GM19455 (cell line): ENCODE measurements around the gene RAB35.

ENCODE experiments used
- ATAC-seq: cut with Tn5 transposase; IDR thresholded peaks from one replicate; pipeline ENCODE4 v1.9.1; 2021; ENCODE audit not compliant: unreplicated experiment

RAB35 gene

DNA sequence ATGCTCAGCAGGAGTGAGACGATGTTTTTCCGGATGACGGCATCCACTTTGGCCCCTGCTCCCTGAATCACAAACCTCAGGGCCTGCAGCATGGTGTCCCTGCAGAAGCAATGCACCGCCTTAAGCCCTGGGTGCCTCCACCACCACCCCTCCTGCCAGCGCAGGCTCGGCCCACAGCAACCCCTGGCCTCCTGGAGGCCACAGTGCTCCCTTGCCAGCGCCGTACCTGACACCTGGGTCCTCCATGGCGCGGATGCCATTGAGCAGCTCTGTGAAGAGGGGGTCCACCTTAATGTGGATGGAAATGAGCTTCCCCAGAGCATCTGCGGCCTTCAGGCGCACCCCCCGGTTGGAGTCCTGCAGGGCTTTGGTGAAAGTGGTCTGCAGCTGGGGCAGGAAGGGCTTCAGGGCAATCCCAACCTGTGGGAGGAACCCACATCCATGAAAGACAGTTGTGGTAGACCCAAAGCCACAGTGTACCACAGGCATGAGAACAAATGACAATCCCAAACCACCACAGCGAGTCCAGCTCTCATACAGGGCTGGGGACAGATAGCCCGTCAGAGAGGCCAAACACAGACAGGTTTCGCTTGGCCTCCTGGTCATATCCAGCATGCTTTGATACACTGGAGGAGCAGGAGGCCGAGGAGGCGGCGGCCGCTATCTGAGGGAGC is 17.9 kb upstream of the RAB35 start:
- no peak for ATAC-seq

DNA sequence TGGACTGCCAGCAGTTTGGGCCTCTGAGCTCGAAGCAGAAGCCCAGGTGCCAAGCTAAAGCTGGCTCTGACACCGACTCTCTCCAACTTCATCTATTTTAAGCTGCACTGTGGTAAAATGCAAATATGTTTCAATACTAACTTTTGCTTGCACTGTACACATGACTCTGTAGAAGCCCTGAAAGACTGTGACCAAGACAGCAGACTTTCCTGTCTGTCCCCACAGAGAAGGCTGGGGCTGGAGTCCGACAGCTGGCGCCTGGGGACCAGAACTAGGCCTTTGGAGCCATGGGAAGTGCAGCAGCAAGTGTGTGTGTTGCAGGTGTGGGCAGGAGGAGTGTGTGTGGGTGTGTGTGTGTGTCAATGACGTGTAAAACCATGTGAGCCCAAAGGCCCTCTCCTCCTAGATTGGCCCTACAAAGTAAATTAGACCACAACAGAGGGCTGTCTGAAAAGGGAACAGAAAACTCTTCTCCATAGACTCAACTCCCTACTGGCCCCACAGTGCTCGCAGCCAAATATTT is 16.4 kb upstream of the RAB35 start:
- peak; percentile 90 for ATAC-seq

DNA sequence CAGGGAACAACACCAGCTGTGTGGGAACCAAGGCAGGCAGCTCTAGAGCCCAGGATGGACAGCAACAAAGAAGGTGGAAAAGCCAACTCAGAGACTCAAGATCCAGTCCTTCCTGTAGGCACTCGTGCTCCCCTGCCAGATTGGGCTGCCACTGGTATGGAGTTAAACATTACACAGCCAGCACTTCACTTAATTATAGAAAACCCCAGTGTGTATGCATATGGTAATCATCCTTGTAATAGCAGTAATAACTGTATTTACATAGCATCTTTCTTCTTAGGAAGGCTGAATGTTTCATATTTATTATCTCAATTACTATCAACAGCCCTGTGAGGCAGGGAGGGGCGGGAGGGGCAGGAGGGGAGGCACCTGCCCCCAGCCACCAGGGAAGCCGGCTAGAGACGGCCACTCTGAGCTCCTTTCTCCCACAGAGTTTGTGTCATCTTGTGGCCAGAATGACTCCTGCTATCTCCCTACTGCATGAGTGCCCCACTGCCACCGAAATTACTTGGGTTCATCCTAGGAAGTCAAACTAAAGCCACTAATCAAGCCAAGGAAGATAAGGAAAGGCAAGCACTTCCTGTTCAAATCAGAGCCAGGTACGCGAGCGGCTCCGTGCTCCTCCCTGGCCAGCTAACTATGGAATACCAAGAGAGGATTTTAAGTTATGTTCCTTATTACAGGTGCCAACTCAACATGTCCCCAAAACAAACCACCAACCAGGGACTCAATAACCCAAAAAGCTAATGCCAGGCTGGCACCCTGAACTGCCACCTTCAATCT is 15.7 kb upstream of the RAB35 start:
- no peak for ATAC-seq

DNA sequence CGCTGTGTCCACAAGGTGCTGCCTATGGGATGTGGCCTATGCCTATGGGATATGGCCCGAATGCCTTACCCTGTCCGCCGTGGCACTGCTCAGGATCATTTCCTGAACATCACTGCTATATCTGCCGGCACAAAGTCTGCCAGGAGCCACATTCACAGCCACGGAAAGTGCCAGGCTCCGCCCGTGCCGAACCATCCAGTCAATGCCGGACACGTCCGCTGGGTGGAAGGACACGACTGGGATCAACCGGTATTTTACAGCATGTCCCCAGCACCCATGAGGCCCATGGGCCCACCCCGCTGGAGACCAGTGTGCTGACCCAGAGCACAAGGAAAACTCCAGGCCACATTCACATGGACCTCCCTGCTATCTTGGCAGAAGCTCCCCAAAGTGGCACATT is 14.6 kb upstream of the RAB35 start:
- no peak for ATAC-seq

DNA sequence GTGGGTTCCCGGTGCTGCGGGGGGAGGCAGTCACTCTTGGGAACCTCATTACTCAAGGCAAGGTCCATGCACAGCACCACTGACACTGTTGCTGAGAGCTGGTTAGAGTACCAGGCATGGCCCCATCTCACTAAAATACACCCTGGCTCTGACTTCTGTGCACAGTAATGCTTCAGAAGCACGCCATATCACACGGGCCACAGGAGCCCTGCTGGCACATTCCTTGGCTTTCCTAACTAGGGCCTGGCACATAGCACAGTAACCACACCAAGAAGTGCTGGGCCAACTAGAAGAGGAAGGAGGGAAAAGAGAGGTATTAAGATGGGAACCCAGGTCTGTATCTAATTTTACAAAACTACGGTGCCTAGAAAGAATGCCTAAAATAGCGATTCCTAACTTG is 13.5 kb upstream of the RAB35 start:
- ATAC-seq = no peak

DNA sequence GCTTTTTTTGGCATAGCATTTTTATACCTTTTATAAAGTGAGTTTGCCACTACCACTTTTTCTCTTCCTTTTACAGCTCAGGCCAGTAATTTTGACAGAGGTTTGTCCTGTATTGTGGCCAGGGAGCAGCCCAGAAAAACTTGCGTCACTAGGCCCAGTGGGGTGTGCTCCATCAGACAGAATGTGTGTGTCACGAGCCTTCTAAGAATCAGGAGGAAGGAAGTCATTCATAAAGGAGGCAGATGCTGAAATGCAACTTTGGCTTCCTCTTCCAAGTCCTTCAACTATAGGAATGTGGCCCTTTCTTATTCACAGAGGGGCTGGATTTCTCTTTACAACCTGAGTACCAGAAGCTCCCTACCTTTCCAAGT is 10.1 kb upstream of the RAB35 start:
- no peak for ATAC-seq

DNA sequence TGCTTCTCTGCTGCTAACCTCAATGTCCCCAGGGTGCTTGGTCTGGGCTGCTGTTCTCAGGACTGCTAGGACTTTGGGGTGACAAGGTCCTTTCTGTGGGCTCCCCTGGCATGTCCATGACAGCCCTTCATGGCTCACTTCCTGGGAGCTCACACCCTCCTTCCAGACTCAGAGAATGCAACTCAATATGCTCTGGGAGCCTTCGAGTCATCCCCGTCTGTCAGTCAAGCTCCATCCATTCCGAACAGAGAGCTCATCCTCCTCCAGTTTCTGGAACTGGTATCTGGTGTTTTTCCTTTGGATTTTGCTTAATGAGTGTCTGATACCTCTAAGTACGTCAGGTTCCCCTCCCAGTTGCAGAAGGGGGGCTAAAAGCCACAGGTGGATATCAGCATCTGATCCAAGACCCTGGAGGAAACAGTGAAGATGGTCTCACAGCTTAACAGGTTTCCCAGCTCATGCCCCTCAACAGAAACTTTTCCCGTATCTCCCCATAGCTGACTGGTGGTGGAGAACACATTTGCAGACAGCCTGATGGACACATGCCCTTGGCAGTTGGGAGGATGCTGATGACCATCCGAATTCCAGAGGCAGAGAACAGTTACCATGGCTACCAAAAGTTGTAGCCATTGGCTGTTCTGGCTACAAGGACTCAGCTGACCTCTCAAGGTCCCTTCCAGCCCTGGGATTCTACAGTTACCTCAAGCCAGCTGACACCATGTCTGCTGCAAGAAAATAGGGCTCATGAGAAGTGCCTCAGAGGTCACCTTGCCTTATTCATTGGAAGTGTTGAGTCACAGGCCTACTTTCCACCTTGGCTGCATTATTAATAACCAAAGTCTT is 9.5 kb upstream of the RAB35 start:
- ATAC-seq = no peak

DNA sequence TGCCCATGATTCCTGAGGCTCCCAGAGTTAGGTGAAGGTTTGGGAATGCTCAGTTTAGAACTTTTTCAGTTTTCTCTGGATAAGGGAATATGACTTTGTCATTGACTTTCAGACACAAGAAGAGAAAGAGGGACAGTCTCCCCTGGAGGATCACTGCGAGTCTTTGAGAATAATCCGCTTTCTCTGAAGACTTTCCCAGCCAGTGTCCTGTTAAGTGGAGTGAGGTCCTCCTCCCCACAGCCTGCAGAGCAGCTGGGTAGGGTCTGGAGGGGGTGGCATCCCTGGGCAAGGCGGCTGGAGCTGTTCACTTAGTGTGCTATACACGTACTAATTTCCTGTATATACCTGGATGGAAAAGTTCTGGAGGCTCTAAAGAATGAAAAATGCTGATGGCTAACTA is 8.5 kb upstream of the RAB35 start:
- no peak for ATAC-seq

DNA sequence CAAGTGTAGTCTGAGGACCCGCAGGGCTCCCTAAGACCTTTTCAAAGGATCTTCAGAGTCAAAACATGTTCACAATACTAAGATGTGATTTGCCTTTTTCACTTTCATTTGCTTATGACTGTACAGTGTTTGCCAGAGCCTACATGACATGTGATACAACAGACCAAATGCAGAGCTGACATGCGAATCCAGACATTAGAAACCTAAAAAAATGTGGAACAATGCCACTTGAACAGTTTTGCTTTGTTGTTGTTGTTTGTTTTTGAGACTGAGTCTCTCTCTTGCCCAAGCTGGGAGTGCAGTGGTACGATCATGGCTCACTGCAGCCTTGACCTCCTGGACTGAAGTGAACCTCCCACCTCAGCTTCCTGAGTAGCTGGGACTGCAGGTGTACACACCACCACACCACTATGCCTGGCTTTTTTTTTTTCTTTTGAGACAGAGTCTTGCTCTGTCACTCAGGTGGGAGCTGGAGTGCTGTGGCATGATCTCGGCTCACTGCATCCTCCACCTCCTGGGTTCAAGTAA is 5.3 kb upstream of the RAB35 start:
- peak; percentile 40 for ATAC-seq

DNA sequence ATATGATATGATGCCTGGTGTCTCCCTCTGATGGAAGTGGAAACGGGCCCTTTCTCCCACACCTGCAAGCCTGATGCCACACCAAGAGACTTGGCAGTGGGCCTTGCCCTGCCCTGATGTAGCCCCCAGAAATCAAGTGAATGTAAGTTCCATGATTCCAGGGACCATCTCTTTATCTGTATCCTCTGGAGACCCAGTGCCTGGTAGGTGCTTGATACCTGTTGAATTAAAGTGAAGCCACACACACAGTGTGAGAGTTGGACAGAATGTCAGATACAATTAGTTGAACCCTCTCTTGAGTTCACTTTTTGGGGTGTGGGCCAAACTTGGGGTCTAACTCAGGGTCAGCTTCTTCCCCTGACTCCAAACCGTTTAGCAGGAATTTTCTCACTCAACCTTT is 4.8 kb upstream of the RAB35 start:
- no peak for ATAC-seq

DNA sequence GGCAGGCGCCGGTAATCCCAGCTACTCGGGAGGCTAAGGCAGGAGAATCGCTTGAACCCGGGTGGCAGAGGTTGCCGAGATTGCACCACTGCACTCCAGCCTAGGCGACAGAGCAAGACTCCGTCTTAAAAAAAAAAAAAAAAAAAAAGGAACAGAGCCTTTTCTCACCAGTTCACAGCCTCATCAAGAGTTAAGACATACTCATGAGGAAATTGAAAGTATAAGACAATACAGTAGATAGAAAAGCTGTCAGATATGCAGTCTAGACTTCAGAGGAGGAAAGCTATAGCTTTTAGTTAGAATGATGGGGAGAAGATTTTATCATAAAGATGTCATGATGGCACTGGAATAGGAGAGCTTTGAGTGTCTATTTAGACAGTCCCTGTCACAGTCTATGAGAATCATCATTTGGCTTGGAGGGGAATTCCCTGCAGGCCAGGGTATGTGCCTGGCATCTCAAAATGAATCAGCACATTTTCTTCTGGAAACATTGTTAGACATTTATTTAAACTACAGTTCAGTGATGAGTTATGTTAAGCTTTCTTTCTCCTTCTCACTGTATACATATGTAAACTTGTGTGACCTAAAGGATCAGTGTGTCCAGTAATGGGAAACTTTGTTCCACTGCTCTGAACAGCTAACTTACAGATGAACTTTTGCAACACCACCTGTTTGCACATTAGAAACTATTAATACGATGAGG is 2.9 kb upstream of the RAB35 start:
- ATAC-seq = no peak

DNA sequence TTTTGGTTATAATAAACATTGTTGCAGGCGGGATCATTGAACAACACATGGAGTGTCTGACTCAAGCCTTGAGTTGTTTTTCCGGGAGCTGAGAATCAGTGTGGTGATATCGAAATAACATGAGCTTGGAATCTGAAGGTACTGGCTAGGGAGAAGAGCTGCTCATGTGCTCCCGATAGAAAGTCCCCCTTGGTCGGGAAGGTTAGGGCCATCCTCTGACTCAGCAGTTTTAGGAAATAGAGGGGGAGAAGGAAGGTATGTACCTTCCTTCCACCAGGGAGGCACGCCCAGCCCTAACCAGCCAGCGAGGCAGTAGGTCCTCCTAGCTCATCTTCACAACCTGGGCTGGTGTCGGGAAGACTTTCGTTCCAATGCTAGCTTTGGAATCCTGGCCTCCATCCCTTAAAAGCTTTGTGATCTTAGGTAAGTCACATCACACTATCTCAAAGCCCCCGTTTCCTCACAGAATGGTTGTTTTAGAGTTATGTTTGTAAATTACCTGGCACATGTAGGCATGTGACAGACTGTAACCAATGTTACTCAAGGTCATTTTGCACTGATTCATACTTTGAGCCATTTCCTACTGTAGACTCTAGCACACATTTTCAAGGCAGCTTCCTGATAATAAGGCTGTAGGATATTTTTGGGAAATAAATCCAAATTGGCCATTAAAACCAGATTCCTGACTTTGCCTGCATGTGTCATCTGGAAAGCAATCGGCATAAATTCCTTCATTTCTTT is 1.9 kb upstream of the RAB35 start:
- ATAC-seq = no peak

DNA sequence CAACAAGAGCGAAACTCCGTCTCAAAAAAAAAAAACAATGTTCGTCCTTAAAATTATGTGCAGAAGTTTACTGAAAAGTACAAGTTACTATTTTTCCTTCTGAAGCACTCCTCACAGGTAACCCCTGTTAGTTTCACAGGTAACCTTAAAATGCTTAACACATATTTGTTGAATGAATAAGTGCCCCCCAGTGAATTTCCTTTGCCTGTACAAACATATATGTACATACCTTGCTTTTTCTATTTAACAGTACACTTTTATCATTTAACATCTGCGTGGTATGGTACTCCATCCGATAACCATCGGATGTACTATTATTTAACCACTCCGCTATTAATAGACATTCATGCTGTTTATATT is 1.4 kb upstream of the RAB35 start:
- no peak for ATAC-seq

DNA sequence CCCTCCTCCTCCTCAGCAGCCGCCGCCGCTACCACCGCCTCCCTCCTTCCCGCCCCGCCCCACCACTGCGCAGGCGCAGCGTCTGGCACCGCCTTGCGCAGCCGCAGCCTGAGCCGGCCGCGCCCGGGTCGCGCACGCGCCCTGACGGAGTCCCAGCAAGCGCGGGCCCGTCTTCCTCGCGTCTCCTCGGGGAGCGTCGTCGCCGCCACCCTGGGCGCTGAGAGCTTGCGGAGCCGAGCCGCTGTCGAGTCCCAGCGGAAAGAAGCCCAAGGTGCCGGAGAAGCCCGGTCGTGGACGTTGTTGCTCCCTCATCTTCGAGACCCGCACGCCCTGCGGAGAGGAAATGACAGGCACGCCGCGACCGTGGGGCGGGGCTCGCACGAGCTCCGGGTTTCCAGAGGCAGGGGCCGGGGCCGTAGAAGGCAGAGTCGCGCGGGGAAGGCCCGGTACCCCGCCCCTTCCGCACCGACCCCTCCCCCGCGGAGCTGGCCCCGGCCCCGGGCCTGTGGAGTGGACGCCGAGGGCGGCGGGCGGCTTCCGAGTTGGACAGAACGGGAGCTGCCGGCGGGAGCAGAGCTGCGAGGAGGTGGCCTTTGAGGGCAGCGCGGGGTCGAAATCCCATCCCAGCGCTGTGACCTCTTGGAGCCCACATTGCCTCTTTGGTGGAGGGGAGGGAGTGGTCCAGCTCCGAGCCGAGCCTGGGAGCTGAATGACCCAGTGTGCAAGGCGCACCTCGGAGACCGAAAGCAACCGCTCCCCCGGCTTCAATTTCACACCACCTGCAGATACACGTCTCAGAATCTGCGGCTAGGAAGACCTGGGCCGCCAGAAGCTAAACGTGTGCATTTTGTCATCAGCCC is 469 bp upstream of the RAB35 start:
- peak; percentile 45 for ATAC-seq

DNA sequence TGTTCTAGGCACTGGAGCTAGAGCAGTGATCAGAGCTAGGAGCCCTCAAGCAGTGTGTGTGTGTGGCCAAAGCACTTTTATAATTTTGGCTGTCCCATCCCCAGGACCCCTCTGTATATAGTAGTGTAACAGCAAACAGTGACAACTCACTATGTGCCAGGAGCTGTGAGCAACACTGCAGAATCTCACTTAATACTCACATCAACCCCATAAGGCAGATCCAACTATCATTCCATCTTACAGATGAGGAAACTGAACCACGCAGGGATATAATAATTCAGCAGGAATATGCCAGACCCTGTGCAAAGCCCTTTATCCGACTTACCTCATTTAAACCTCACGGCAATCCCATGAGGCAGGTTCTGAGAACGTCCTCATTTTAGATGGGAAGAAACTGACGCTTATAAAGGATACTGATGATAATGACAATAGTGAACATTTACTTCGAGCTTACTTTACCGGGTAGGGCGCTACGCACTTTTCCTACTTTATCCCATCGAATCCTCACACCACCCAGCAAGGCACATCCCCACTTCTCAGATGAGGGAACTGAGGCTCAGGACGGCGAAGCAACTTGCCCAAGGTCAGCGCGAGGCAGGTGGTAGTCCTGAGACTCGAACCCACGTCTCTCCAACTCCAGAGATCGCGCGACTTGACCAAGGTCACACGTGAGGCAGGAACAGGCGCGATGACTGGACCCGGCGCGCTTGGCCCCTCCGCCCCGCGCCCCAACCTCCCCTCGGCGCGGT is 687 bp downstream of the RAB35 start:
- no peak for ATAC-seq

DNA sequence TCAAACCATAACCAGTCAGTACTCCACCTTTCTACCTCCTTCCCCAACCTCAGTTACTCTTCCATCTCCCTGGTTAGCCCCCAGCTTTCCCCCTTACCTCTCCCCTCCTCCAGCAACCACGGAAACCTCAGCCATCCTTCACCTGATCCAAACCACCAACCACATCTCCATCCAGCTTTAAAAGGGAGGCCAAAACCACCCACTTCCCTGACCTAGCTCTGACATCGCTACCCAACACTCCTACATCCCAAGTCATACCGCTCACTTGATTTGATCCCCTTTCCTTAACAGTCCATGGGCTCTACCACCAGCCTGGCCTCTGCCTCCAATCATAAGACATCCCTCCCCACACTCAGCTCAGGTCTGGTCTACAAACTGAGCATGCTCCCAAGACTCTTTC is 1.5 kb downstream of the RAB35 start:
- no peak for ATAC-seq

DNA sequence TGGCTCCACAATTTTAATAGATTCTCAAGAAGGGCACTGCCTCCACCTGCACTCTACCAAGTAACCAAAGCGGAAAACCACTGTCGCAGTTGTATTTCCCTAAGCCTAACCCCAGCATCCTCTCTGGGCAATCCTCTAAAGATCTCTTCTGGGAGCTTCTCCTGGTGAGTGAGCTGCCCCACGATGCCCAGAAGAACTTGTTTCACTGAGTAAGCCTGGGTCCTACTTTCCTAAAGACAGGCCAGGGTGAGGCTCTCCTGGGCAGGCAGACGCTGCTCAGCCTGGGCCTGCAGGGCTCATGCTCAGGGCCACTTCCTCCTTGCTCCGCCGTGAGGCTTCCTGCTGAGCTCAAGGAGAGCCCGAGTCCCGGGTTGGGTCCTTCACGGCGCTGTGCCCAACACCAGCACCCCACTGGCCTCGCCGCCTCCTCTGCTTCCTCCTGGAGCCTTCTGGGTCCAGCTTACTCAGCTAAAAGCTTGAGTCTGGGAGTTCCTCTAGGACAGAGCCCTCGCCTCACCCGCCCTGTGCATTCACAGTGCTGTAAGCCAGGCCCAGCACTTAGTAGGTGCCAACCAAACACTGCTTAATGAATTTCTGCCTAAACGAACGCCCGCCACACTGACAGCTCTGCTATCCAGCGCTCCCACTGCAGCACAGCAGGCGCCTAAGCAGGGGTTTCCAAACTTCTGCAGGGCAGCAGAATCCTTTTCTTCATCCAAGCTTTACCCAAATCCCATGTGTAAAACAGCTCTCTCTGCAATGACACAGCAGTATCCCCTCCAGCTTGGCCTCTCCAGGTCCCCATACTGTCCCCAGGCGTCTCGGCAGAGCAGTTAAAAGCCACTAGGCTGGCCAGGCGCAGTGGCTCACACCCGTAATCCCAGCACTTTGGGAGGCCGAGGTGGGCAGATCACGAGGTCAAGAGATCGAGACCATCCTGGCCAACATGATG is 5.7 kb downstream of the RAB35 start:
- peak; percentile 73 for ATAC-seq
